Measurements from ENCODE around the gene TP53INP2. TPM values are rescaled to one million over a fixed set of nuclear protein-coding genes. Genes with fewer than 3 reads are reported as not detected.

Gene TP53INP2
- total and polyA plus RNA-seq, 2 of the 13 experiments (the other 11 are each of a cell fraction or from before 2014, with no cell fraction given): 5.2 to 18.8 TPM

- TF ChIP-seq ATF5 (CRISPR knock-in tag; IDR thresholded peaks at IDR 0.05; ENCODE audit: low read depth) (0 out of 2 replicates have a peak, but pooled peaks have one; percentile 31), KAT7 (CRISPR knock-in tag; IDR thresholded peaks at IDR 0.05; ENCODE audit: borderline replicate concordance) (0 out of 2 replicates have a peak, but pooled peaks have one; percentile 10), NR2C2 (CRISPR knock-in tag; IDR thresholded peaks at IDR 0.05; ENCODE audit: borderline replicate concordance) (peak; percentile 78), ZBTB7B (CRISPR knock-in tag; IDR thresholded peaks at IDR 0.05) (no peak; the same call in 1 of the 2 replicates), ATRX (CRISPR knock-in tag; IDR thresholded peaks at IDR 0.05; ENCODE audit: borderline replicate concordance) (no peak), ZNF510 (CRISPR knock-in tag; IDR thresholded peaks at IDR 0.05; ENCODE audit: low read depth) (no peak), ZBTB34 (CRISPR knock-in tag; IDR thresholded peaks at IDR 0.05) (peak; percentile 70), HOXA7 (CRISPR knock-in tag; IDR thresholded peaks at IDR 0.05) (no peak), YEATS4 (CRISPR knock-in tag; IDR thresholded peaks at IDR 0.05; ENCODE audit: borderline replicate concordance) (peak; percentile 80; the same call in 1 of the 2 replicates), SRSF1 (optimal IDR thresholded peaks at IDR 0.05; ENCODE audit: low read depth, low read length) (no peak), THAP7 (CRISPR knock-in tag; IDR thresholded peaks at IDR 0.05) (peak; percentile 71), ZNF451 (CRISPR knock-in tag; IDR thresholded peaks at IDR 0.05) (no peak), ZNF687 (CRISPR knock-in tag; IDR thresholded peaks at IDR 0.05) (peak; percentile 79), SMYD3 (CRISPR knock-in tag; IDR thresholded peaks at IDR 0.05) (0 out of 2 replicates have a peak, but pooled peaks have one; percentile 0), RFXAP (CRISPR knock-in tag; IDR thresholded peaks at IDR 0.05; ENCODE audit: borderline replicate concordance) (peak; percentile 28; the same call in 1 of the 2 replicates), ZSCAN12 (CRISPR knock-in tag; IDR thresholded peaks at IDR 0.05) (no peak), SRSF9 (IDR thresholded peaks at IDR 0.05; ENCODE audit: borderline replicate concordance, insufficient read depth, low read depth, low read length, poor library complexity, severe bottlenecking) (no peak), FOXK1 (CRISPR knock-in tag; IDR thresholded peaks at IDR 0.05; ENCODE audit: borderline replicate concordance, low read depth) (peak; percentile 74; the same call in 1 of the 2 replicates), ZNF513 (CRISPR knock-in tag; conservative IDR thresholded peaks at IDR 0.05) (no peak)
Measured at GRCh38 chr20:34706912-34707784, 3.0 kb downstream of the TP53INP2 start (continued).
